HG03095 (cell line): ENCODE data around the gene ING2.
"Not testable (repeated sequence)": the region's sequence is repeated elsewhere in the genome, so short reads cannot be mapped to it uniquely, and the experiment has no call there.

ENCODE experiments used
- ATAC-seq: cut with Tn5 transposase; IDR thresholded peaks from one replicate; pipeline ENCODE4 v1.9.1; 2021; ENCODE audit warnings: moderate library complexity; ENCODE audit not compliant: unreplicated experiment

Gene ING2

GRCh38 chr4:183546376-183546775 is 41.5 kb downstream of the ING2 start:
- ATAC-seq, result no peak

GRCh38 chr4:183548306-183548705 is 43.4 kb downstream of the ING2 start:
- no peak for ATAC-seq

GRCh38 chr4:183550345-183551093 is 45.7 kb downstream of the ING2 start:
- no peak for ATAC-seq

- ATAC-seq, result no peak
Observed at GRCh38 chr4:183552274-183553146, 47.7 kb downstream of the ING2 start.

- ATAC-seq, result not testable (repeated sequence)
Observed at GRCh38 chr4:183553147-183553478, 48.3 kb downstream of the ING2 start.

- no peak for ATAC-seq
Observed at GRCh38 chr4:183553601-183554345, 48.9 kb downstream of the ING2 start.

GRCh38 chr4:183554346-183554686 is 49.5 kb downstream of the ING2 start:
- ATAC-seq, result no peak

GRCh38 chr4:183554878-183555585 is 50.2 kb downstream of the ING2 start:
- ATAC-seq, result no peak

- ATAC-seq, result no peak
Observed at GRCh38 chr4:183556947-183557346, 52.1 kb downstream of the ING2 start.

- ATAC-seq, result no peak
Observed at GRCh38 chr4:183557611-183558010, 52.8 kb downstream of the ING2 start.

- ATAC-seq, result no peak
Observed at GRCh38 chr4:183558873-183559272, 54.0 kb downstream of the ING2 start.

- ATAC-seq, result no peak
Observed at GRCh38 chr4:183561905-183562304, 57.0 kb downstream of the ING2 start.
